Bronchial epithelial cell (primary cell): ENCODE results near the gene IL12RB1. TPM values are rescaled to one million over a fixed set of nuclear protein-coding genes. Genes with fewer than 3 reads are reported as not detected.

Source experiments
- DNase-seq: peaks from one replicate; pipeline ENCODE4 v3.0.0-alpha.2; 2010; ENCODE audit warnings: low read depth
- FAIRE-seq: peaks from 2 replicates; lab custom pipeline; 2011; peaks lifted over from hg19 to GRCh38; lab: Jason Lieb, UNC
- H3K27me3 ChIP-seq: 2 replicates; pipeline ENCODE4 v1.5.1; 2011; ENCODE audit warnings: low read length; ENCODE audit not compliant: control insufficient read depth, insufficient read depth
- H3K36me3 ChIP-seq: 2 replicates; pipeline ENCODE4 v1.5.1; 2011; ENCODE audit warnings: low read length; ENCODE audit not compliant: control insufficient read depth, insufficient read depth
- H3K4me3 ChIP-seq: 2 replicates; pipeline ENCODE4 v1.5.1; 2011; ENCODE audit warnings: mild to moderate bottlenecking, low read depth, low read length, control low read depth
- total RNA-seq: library from RNA; depleted of rRNA; stranded (reverse); fragments of >200 nt; gene quantifications from 2 replicates; pipeline ENCODE4 v1.2.1, GENCODE V29; 2014
- TF ChIP-seq, protein P1 (sequence below): IDR thresholded peaks from 2 replicates; pipeline ENCODE4 v1.5.1; 2011; ENCODE audit warnings: mild to moderate bottlenecking, moderate library complexity, low read length, control low read depth, inconsistent platforms; ENCODE audit not compliant: insufficient read depth, severe bottlenecking

Gene IL12RB1
- total RNA-seq, 1 donor from 2014 or later = under 0.01 TPM

DNA sequence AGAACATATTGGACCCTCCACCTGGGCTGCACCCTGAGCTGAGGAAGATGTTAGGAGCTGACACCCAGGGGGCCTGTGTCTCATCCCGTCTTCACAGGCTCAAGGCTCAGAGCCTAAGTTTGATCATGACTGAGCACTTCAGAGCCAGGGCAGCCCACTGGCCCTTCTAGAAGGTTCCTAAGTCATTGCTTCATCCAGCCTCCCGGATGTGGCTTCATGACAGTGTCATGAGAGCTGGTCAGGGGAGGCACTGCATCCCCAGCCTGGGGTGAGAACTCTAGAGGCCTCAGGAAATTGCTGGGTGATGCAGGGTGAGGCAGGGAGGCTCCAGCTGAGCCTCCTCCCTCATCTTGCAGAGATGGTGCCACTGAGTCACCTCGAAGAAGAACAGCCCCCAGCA is 41.3 kb upstream of the IL12RB1 start:
- TF ChIP-seq, protein P1, sequence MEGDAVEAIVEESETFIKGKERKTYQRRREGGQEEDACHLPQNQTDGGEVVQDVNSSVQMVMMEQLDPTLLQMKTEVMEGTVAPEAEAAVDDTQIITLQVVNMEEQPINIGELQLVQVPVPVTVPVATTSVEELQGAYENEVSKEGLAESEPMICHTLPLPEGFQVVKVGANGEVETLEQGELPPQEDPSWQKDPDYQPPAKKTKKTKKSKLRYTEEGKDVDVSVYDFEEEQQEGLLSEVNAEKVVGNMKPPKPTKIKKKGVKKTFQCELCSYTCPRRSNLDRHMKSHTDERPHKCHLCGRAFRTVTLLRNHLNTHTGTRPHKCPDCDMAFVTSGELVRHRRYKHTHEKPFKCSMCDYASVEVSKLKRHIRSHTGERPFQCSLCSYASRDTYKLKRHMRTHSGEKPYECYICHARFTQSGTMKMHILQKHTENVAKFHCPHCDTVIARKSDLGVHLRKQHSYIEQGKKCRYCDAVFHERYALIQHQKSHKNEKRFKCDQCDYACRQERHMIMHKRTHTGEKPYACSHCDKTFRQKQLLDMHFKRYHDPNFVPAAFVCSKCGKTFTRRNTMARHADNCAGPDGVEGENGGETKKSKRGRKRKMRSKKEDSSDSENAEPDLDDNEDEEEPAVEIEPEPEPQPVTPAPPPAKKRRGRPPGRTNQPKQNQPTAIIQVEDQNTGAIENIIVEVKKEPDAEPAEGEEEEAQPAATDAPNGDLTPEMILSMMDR = no peak
- Histone ChIP-seq H3K36me3 (peaks cover 10% of the 10 kb centered on the region), H3K27me3 (no peaks in the 10 kb centered on the region), H3K4me3 (no peak overlapping the region)
- no peak for FAIRE-seq
- DNase-seq = peak; percentile 10

DNA sequence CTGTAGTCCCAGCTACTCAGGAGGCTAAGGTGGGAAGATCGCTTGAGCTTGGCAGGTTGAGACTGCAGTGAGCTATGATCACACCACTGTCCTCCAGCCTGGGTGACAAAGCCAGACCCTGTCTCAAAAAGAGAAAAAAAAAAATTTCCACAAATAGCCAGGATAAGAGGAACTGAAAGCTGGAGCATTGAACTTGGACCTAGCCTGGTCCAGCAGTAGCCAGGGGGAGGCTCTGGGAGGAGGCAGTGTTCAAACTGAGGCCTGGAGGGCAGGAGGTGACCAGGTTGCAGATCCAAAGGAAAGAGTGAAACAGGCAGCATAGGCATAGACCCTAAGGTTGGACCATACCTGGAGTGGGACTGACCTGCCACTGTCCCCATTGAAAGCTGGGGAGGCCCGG is 39.4 kb upstream of the IL12RB1 start:
- DNase-seq (no peak), FAIRE-seq (no peak)
- TF ChIP-seq, protein P1 = no peak
- H3K4me3 ChIP-seq = no peak overlapping the region
- H3K27me3 ChIP-seq = no peaks in the 10 kb centered on the region
- peaks cover 13% of the 10 kb centered on the region for H3K36me3 ChIP-seq

DNA sequence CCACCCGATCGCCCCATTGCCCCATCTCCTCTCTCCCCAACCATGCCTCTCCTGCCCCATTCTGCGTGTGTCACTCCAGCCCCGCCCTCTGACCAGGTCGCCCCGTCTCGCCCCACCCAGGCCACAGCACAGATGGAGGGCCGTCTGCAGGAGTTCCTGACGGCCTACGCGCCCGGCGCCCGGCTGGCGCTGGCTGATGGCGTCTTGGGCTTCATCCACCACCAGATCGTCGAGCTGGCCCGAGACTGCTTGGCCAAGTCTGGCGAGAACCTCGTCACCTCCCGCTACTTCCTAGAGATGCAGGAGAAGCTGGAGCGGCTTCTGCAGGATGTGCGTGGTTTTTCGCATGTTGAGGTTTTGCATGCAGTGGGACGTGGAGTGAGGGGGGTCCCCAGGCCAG is 37.1 kb upstream of the IL12RB1 start:
- FAIRE-seq = no peak
- TF ChIP-seq, protein P1 = no peak
- no peak for DNase-seq
- Histone ChIP-seq H3K27me3 (no peaks in the 10 kb centered on the region), H3K4me3 (no peak overlapping the region), H3K36me3 (peaks cover 13% of the 10 kb centered on the region)

DNA sequence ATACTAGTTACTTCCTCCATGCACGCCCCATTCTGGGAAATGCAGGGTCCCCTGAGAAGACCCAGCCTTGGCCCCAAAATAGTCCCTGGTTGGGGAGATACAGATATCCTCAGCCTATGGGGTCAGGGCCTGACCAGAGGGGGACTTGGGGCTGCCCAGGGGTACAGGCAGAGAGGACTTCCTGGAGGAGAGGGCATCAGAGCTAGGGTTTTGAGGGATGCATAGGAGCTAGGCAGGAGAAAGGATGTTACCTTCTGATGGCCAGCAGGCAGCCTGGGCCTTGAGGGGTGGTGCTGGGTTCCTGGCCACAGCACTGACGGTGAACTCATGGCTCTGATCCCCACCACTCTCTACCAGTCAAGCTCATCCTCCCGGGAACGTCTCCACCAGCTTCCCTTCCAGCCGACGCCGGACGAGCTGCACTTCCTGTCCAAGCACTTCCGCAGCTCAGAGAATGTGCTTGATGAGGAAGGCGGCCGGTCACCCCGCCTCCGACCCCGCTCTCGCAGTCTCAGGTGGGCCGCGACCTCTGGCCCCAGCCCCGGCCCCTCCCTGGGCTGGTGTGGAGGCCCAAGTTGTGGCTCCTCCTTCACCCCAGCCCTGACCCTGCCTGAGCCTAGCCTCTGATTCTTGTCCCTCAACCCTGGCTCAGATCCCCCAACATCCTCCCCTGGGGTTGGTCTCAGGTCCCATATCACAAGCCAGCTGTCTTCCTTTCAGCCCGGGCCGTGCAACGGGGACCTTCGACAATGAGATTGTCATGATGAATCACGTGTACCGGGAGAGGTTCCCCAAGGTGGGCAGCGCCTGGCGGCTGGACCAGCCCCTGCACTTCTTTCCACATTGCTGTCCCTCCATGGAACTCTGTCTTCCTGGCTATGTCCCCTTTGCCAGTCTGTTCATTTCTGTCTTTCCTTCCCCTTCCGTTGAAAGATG is 36.4 kb upstream of the IL12RB1 start:
- TF ChIP-seq, protein P1 = no peak
- H3K36me3 ChIP-seq = peaks cover 13% of the 10 kb centered on the region
- FAIRE-seq (peak; percentile 93), DNase-seq (no peak)
- no peaks in the 10 kb centered on the region for H3K27me3 ChIP-seq
- H3K4me3 ChIP-seq = no peak overlapping the region

DNA sequence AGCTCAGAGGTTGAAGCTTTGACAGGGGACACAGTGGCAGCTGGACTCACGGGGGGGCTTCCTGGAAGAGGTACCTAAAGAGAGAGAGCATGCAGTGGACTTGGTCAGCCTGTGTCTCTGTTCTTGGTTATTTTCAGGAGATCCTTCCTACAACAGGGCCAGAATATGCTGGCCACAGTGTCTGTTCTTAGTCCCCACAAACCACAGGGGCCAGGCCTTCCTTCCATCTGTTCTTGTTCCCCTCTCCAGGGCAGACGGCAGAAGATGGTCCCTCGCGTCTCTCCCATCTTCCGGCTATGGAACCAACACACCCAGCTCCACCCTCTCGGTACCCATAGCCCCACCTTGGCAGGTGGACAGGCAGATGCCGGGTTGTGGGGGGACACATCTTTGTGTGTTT is 35.7 kb upstream of the IL12RB1 start:
- FAIRE-seq = no peak
- no peak for DNase-seq
- Histone ChIP-seq H3K36me3 (peaks cover 13% of the 10 kb centered on the region), H3K4me3 (no peak overlapping the region), H3K27me3 (no peaks in the 10 kb centered on the region)
- TF ChIP-seq, protein P1 = no peak
